Posterior vena cava (tissue), 2 donors: ENCODE results near the gene LDB2. TPM values are rescaled to one million over a fixed set of nuclear protein-coding genes. Genes with fewer than 3 reads are reported as not detected.
"Not testable (repeated sequence)": the region's sequence is repeated elsewhere in the genome, so short reads cannot be mapped to it uniquely, and the experiment has no call there.

Experiments used
- DNase-seq: peaks from one replicate; pipeline ENCODE4 v3.0.0-alpha.2; 2020; ENCODE audit warnings: low spot score
- intact Hi-C, 2 donors: fragments of 100-400 bp; cut with DNase I; formaldehyde crosslinking; loops; one replicate each; pipeline versions ENCODE4 v1.14.1 to v1.14.2; 2022 to 2023
- total RNA-seq, 2 donors: library from RNA; stranded (reverse); fragmentation: NEBNext Ultra II Directional; extraction: Animal tissue kit (Norgen Biotek cat#: 25700); gene quantifications; one replicate each; pipeline ENCODE4 v1.2.1, GENCODE V29; 2021
- donor health status: DM: yes; HTN: yes; CAD: no.
- donor health status: DM: yes; HTN: yes; CAD: no.

LDB2 gene
- total RNA-seq, 2 donors from 2014 or later: 50.5 to 52.3 TPM

GRCh38 chr4:16596267-16596666, 302.2 kb downstream of the LDB2 start:
- no peak for DNase-seq
- intact Hi-C loops: no loop called here

- no peak for DNase-seq
- intact Hi-C loops: no loop called here
Measured at GRCh38 chr4:16594128-16594527, 304.3 kb downstream of the LDB2 start.

GRCh38 chr4:16593386-16593785, 305.1 kb downstream of the LDB2 start:
- intact Hi-C loops: no loop called here
- DNase-seq: no peak

- no peak for DNase-seq
- intact Hi-C loops: no loop called here
Measured at GRCh38 chr4:16591272-16591826, 307.1 kb downstream of the LDB2 start.

GRCh38 chr4:16590797-16591196, 307.6 kb downstream of the LDB2 start:
- no peak for DNase-seq
- intact Hi-C loops: no loop called here

- intact Hi-C loops: no loop called here
Measured at GRCh38 chr4:16588651-16589050, 309.8 kb downstream of the LDB2 start.

GRCh38 chr4:16588149-16588548, 310.3 kb downstream of the LDB2 start:
- DNase-seq: no peak
- intact Hi-C loops: no loop called here

More at GRCh38 chr4:16588651-16589050, 309.8 kb downstream of the LDB2 start:
- no peak for DNase-seq

GRCh38 chr4:16585053-16585452, 313.4 kb downstream of the LDB2 start:
- intact Hi-C loops: no loop called here

GRCh38 chr4:16583764-16584163, 314.7 kb downstream of the LDB2 start:
- intact Hi-C loops: no loop called here
- DNase-seq: no peak

More at GRCh38 chr4:16585053-16585452, 313.4 kb downstream of the LDB2 start:
- DNase-seq: no peak

GRCh38 chr4:16582526-16582925, 315.9 kb downstream of the LDB2 start:
- no peak for DNase-seq
- intact Hi-C loops: no loop called here

GRCh38 chr4:16582036-16582435, 316.4 kb downstream of the LDB2 start:
- DNase-seq: no peak

GRCh38 chr4:16581117-16581516, 317.3 kb downstream of the LDB2 start:
- intact Hi-C loops: no loop called here
- no peak for DNase-seq

More at GRCh38 chr4:16582036-16582435, 316.4 kb downstream of the LDB2 start:
- intact Hi-C loops: no loop called here

- intact Hi-C loops: no loop called here
- DNase-seq: no peak
Measured at GRCh38 chr4:16580514-16580913, 317.9 kb downstream of the LDB2 start.

GRCh38 chr4:16579866-16580265, 318.6 kb downstream of the LDB2 start:
- intact Hi-C loops: no loop called here
- no peak for DNase-seq

GRCh38 chr4:16577177-16577576, 321.3 kb downstream of the LDB2 start:
- intact Hi-C loops: no loop called here

GRCh38 chr4:16574981-16575380, 323.5 kb downstream of the LDB2 start:
- no peak for DNase-seq
- intact Hi-C loops: no loop called here

More at GRCh38 chr4:16577177-16577576, 321.3 kb downstream of the LDB2 start:
- no peak for DNase-seq

GRCh38 chr4:16573739-16574138, 324.7 kb downstream of the LDB2 start:
- intact Hi-C loops: no loop called here
- DNase-seq: no peak

GRCh38 chr4:16573206-16573605, 325.2 kb downstream of the LDB2 start:
- no peak for DNase-seq
- intact Hi-C loops: no loop called here

- DNase-seq: no peak
- intact Hi-C loops: no loop called here
Measured at GRCh38 chr4:16572631-16573030, 325.8 kb downstream of the LDB2 start.

GRCh38 chr4:16572161-16572560, 326.3 kb downstream of the LDB2 start:
- intact Hi-C loops: no loop called here
- DNase-seq: no peak

GRCh38 chr4:16569790-16570189, 328.7 kb downstream of the LDB2 start:
- DNase-seq: no peak
- intact Hi-C loops: no loop called here

- intact Hi-C loops, DNase-seq: not testable (repeated sequence)
Measured at GRCh38 chr4:16557316-16557715, 341.1 kb downstream of the LDB2 start.
